ENCODE results near the gene PCDHAC2. TPM values are rescaled to one million over a fixed set of nuclear protein-coding genes. Genes with fewer than 3 reads are reported as not detected.

The PCDHAC2 gene
- total and polyA plus RNA-seq, 9 of the 15 experiments (the other 6 are each of a cell fraction or from before 2014, with no cell fraction given) = 0.03 TPM; not detected in 8

DNA sequence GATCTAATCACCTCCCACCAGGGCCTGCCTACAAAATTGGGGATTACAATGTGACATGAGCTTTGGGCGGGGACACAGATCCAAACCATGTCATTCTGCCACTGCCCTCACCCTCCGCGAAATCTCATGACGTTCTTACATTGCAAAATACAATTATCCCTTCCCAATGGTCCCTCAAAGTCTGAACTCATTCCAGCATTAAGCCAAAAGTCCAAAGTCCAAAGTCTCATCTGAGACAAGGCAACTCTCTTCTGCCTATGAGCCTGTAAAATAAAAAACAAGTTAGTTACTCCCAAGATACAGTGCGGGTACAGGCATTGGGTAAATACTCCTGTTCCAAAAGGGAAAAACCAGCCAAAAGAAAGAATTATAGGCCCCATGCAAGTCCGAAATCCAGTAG lies 14.6 kb upstream of the PCDHAC2 start (continued):
- TF ChIP-seq GABPB2 (CRISPR knock-in tag; conservative IDR thresholded peaks at IDR 0.05) (no peak), SP2 (IDR thresholded peaks at IDR 0.05; ENCODE audit: extremely low read depth, low read depth, low read length, poor library complexity, severe bottlenecking) (no peak), RHOXF2B (CRISPR knock-in tag; conservative IDR thresholded peaks at IDR 0.05) (no peak), SREBF1 (IDR thresholded peaks at IDR 0.05; ENCODE audit: borderline replicate concordance, low read depth, low read length) (no peak), MTA3 (IDR thresholded peaks at IDR 0.05; ENCODE audit: borderline replicate concordance) (no peak), KAT8 (IDR thresholded peaks at IDR 0.05; ENCODE audit: low read depth) (no peak), MTA1 (IDR thresholded peaks at IDR 0.05; ENCODE audit: borderline replicate concordance) (no peak), ZNF79 (CRISPR knock-in tag; IDR thresholded peaks at IDR 0.05; ENCODE audit: low read depth) (no peak)
- TF ChIP-seq, protein P1, sequence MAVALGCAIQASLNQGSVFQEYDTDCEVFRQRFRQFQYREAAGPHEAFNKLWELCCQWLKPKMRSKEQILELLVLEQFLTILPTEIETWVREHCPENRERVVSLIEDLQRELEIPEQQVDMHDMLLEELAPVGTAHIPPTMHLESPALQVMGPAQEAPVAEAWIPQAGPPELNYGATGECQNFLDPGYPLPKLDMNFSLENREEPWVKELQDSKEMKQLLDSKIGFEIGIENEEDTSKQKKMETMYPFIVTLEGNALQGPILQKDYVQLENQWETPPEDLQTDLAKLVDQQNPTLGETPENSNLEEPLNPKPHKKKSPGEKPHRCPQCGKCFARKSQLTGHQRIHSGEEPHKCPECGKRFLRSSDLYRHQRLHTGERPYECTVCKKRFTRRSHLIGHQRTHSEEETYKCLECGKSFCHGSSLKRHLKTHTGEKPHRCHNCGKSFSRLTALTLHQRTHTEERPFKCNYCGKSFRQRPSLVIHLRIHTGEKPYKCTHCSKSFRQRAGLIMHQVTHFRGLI (CRISPR knock-in tag; IDR thresholded peaks at IDR 0.05) = no peak

DNA sequence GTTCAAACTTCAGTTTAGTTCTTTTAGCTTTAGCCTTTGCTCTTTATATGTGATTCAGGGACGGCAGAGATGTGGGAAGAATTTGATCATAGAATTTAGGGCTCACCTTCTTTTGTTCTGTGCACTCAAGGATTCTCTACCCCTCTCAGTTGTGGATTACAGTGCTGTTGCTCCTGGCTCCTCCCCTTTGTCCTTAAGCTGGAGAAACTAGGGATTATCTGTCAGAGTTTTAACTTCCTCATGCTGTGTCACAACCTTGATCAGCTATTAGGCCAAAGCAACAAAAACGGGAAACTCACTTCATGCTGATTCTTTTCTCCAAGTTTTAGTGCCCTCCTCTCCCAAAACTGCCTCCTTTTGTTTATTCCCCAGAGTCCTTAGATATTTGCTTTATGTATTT lies 13.0 kb upstream of the PCDHAC2 start:
- WGBS (ENCODE audit: insufficient coverage, low coverage, missing lambda C conversion rate) = 0% methylated on average over 2 of the region's 2 CpGs
- no peak overlapping the region for H3K4me2 ChIP-seq (ENCODE audit: insufficient read depth, low read length)
- no peak overlapping the region for H3K27ac ChIP-seq (ENCODE audit: extremely low read depth, low read depth, low read length)
- no peak for TF ChIP-seq PHTF2 (CRISPR knock-in tag; IDR thresholded peaks at IDR 0.05)
- TF ChIP-seq JUN (IDR thresholded peaks at IDR 0.05; ENCODE audit: borderline replicate concordance, low read depth, low read length) = no peak
- TF ChIP-seq JUN (CRISPR knock-in tag; IDR thresholded peaks at IDR 0.05; ENCODE audit: borderline replicate concordance) = no peak
- TF ChIP-seq FUS (optimal IDR thresholded peaks at IDR 0.05; ENCODE audit: low read depth, low read length) = no peak
- TF ChIP-seq SAFB (IDR thresholded peaks at IDR 0.05; ENCODE audit: borderline replicate concordance, low read depth, low read length) = no peak
- TF ChIP-seq SP2 (IDR thresholded peaks at IDR 0.05; ENCODE audit: extremely low read depth, low read depth, low read length, poor library complexity, severe bottlenecking) = no peak
- no peak for TF ChIP-seq SAP30 (IDR thresholded peaks at IDR 0.05; ENCODE audit: borderline replicate concordance, insufficient read depth, low read depth, low read length, poor library complexity, severe bottlenecking)
- TF ChIP-seq ZNF717 (CRISPR knock-in tag; IDR thresholded peaks at IDR 0.05) = no peak
- TF ChIP-seq ZNF253 (CRISPR knock-in tag; conservative IDR thresholded peaks at IDR 0.05) = no peak
- TF ChIP-seq SRSF9 (IDR thresholded peaks at IDR 0.05; ENCODE audit: borderline replicate concordance, low read depth, low read length) = no peak
- TF ChIP-seq MEF2D (tag; conservative IDR thresholded peaks at IDR 0.05; ENCODE audit: low read depth) = no peak
- TF ChIP-seq TEAD1 (CRISPR knock-in tag; IDR thresholded peaks at IDR 0.05) = no peak
- TF ChIP-seq ZBED1 (IDR thresholded peaks at IDR 0.05) = no peak
- TF ChIP-seq, protein P2, sequence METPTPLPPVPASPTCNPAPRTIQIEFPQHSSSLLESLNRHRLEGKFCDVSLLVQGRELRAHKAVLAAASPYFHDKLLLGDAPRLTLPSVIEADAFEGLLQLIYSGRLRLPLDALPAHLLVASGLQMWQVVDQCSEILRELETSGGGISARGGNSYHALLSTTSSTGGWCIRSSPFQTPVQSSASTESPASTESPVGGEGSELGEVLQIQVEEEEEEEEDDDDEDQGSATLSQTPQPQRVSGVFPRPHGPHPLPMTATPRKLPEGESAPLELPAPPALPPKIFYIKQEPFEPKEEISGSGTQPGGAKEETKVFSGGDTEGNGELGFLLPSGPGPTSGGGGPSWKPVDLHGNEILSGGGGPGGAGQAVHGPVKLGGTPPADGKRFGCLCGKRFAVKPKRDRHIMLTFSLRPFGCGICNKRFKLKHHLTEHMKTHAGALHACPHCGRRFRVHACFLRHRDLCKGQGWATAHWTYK (CRISPR knock-in tag; IDR thresholded peaks at IDR 0.05) = no peak
- no peak for TF ChIP-seq ERF (CRISPR knock-in tag; IDR thresholded peaks at IDR 0.05)

More for the DNA sequence above, 13.0 kb upstream of the PCDHAC2 start:
- no peaks in the 10 kb centered on the region for H3K9me3 ChIP-seq (replicated peaks; ENCODE audit: control insufficient read depth, insufficient read depth, low read depth, low read length)
- no peaks in the 10 kb centered on the region for H4K20me1 ChIP-seq (replicated peaks; ENCODE audit: control insufficient read depth, insufficient read depth, low read length)
- no TSS peak for BruUV-seq (replicated peaks)
- no peak for FAIRE-seq
- no peak overlapping the region for H3K9ac ChIP-seq (ENCODE audit: insufficient read depth in 1 of 2, low read depth in 2 of 2, low read length in 2 of 2)
- H3K4me3 ChIP-seq = no peak overlapping the region
- H3K79me2 ChIP-seq (ENCODE audit: control insufficient read depth, insufficient read depth, low read length) = no peaks in the 10 kb centered on the region
- intact Hi-C loops (cut with micrococcal nuclease) (no loop called here), in situ Hi-C loops (cut with MboI) (no loop called here)
- no peaks in the 10 kb centered on the region for H3K9me1 ChIP-seq (ENCODE audit: control insufficient read depth, insufficient read depth, low read length)
- H3K27me3 ChIP-seq (ENCODE audit: control insufficient read depth in 2 of 2, insufficient read depth in 2 of 2, low read length in 2 of 2) = no peaks in the 10 kb centered on the region
- H2AFZ ChIP-seq (ENCODE audit: low read depth, low read length) = no peak overlapping the region
- DNase-seq (ENCODE audit: extremely low read depth in 1 of 4, low spot score in 3 of 4) = no peak
- ChIA-PET POLR2A (no interaction called here), CTCF (ENCODE audit: low intra/inter-chr PET ratio) (no interaction called here)
- no peaks in the 10 kb centered on the region for H3K4me1 ChIP-seq (replicated peaks in 1 of 2; ENCODE audit: control insufficient read depth in 2 of 2, insufficient read depth in 2 of 2, low read length in 2 of 2)
- H3K36me3 ChIP-seq (ENCODE audit: control insufficient read depth, insufficient read depth, low read length) = no peaks in the 10 kb centered on the region
- no peak for ATAC-seq

Data from K562 (cell line).